Endothelial cell of umbilical vein (primary cell): ENCODE measurements around the gene SPPL2B. TPM values are rescaled to one million over a fixed set of nuclear protein-coding genes. Genes with fewer than 3 reads are reported as not detected.

Experiments used
- BruUV-seq: library from RNA; stranded (reverse); fragments of 400-500 nt; replicated peaks from 2 replicates; lab custom pipeline; 2021; lab: Mats Ljungman, UMichigan
- CTCF ChIA-PET: fragments of 300-600, 350-600 bp; sonication (Branson Sonifier 250); formaldehyde crosslinking; loops from one replicate; lab custom pipeline; 2021; ENCODE audit warnings: antibody characterized with exemption, inconsistent platforms; lab: Charles Lee
- POLR2A ChIA-PET: fragments of 300-600, 350-600 bp; sonication (Branson Sonifier 250); formaldehyde crosslinking; loops from one replicate; lab custom pipeline; 2021; ENCODE audit warnings: antibody characterized with exemption, inconsistent platforms; lab: Charles Lee
- DNase-seq: peaks from one replicate; pipeline ENCODE4 v3.0.0-alpha.2; 2011; ENCODE audit warnings: low read depth, low spot score
- FAIRE-seq: peaks from 2 replicates; lab custom pipeline; 2011; peaks lifted over from hg19 to GRCh38; lab: Jason Lieb, UNC
- H2AFZ ChIP-seq: 2 replicates; pipeline ENCODE4 v1.6.0; 2012; ENCODE audit warnings: low read depth, low read length, control low read depth, inconsistent platforms
- H3K27ac ChIP-seq: 2 replicates; pipeline ENCODE4 v1.5.1; 2011; ENCODE audit warnings: low read depth, mild to moderate bottlenecking, control low read depth, low read length, moderate library complexity; ENCODE audit not compliant: insufficient read depth
- H3K27me3 ChIP-seq, 2 experiments: 2 replicates each; pipeline versions ENCODE4 v1.6.0 to v1.6.1; 2011; ENCODE audit warnings: low read length in 2 of 2, mixed read lengths in 1 of 2; ENCODE audit not compliant: control insufficient read depth in 2 of 2, insufficient read depth in 2 of 2
- H3K36me3 ChIP-seq, 2 experiments: 2 replicates in 1 of 2; 3 replicates in 1 of 2; pipeline ENCODE4 v1.5.1; 2011; ENCODE audit warnings: low read length in 2 of 2, mild to moderate bottlenecking in 1 of 2, moderate library complexity in 1 of 2; ENCODE audit not compliant: control insufficient read depth in 2 of 2, insufficient read depth in 2 of 2; ENCODE audit errors: extremely low read depth in 1 of 2
- H3K4me1 ChIP-seq: 3 replicates; pipeline ENCODE4 v1.5.1; 2011; ENCODE audit warnings: mild to moderate bottlenecking, low read length; ENCODE audit not compliant: control insufficient read depth, insufficient read depth; ENCODE audit errors: extremely low read depth
- H3K4me2 ChIP-seq: 2 replicates; pipeline ENCODE4 v1.6.1; 2011; ENCODE audit warnings: low read length, control low read depth, mixed read lengths; ENCODE audit not compliant: insufficient read depth
- H3K4me3 ChIP-seq, 3 experiments: fragments of 200-600 bp in 1 of 3; sonication (generic), shearing (Covaris generic) in 1 of 3; replicated peaks in 1 of 3; 2 replicates each; pipeline ENCODE4 v1.5.1; 2011 to 2016; ENCODE audit warnings: control low read depth in 3 of 3, low read length in 3 of 3, mild to moderate bottlenecking in 2 of 3, inconsistent platforms in 1 of 3, low read depth in 1 of 3, moderate library complexity in 1 of 3; ENCODE audit not compliant: insufficient read depth in 1 of 3
- H3K79me2 ChIP-seq: 2 replicates; pipeline ENCODE4 v1.6.0; 2012; ENCODE audit warnings: low read length, inconsistent platforms; ENCODE audit not compliant: control insufficient read depth, insufficient read depth
- H3K9ac ChIP-seq: replicated peaks from 2 replicates; pipeline ENCODE3; 2011; ENCODE audit warnings: low read length, control low read depth; ENCODE audit not compliant: insufficient read depth; ENCODE audit errors: extremely low read depth
- H3K9me1 ChIP-seq: replicated peaks from 3 replicates; pipeline ENCODE4 v1.6.0; 2011; ENCODE audit warnings: mild to moderate bottlenecking, low read length; ENCODE audit not compliant: control insufficient read depth, insufficient read depth; ENCODE audit errors: extremely low read depth
- H3K9me3 ChIP-seq: replicated peaks from 2 replicates; pipeline ENCODE4 v1.5.1; 2012; ENCODE audit warnings: low read length, inconsistent platforms; ENCODE audit not compliant: control insufficient read depth, insufficient read depth
- H4K20me1 ChIP-seq: replicated peaks from 2 replicates; pipeline ENCODE3; 2011; ENCODE audit warnings: mild to moderate bottlenecking, low read length; ENCODE audit not compliant: control insufficient read depth, insufficient read depth; ENCODE audit errors: extremely low read depth
- CTCF ChIP-seq, 2 donors: IDR thresholded peaks; 1 replicate in 1 of 2; 2 replicates in 1 of 2; pipeline ENCODE4 v1.5.1; 2011; ENCODE audit warnings: low read length in 2 of 2, mild to moderate bottlenecking in 2 of 2, moderate library complexity in 2 of 2, control low read depth in 1 of 2, inconsistent platforms in 1 of 2, low read depth in 1 of 2; ENCODE audit not compliant: insufficient read depth in 1 of 2; ENCODE audit errors: extremely low read depth in 1 of 2
- EZH2 ChIP-seq: IDR thresholded peaks from 2 replicates; pipeline ENCODE4 v1.6.1; 2012; ENCODE audit warnings: borderline replicate concordance, low read depth, mild to moderate bottlenecking, moderate library complexity, low read length, inconsistent platforms; ENCODE audit not compliant: severe bottlenecking
- FOS ChIP-seq: IDR thresholded peaks from 2 replicates; pipeline ENCODE4 v1.6.1; 2011; ENCODE audit warnings: mild to moderate bottlenecking, low read length, moderate library complexity, borderline replicate concordance; ENCODE audit not compliant: insufficient read depth
- GATA2 ChIP-seq: IDR thresholded peaks from 2 replicates; pipeline ENCODE4 v1.7.0; 2011; ENCODE audit warnings: low read depth, mild to moderate bottlenecking, moderate library complexity, mixed read lengths, low read length; ENCODE audit not compliant: insufficient read length, insufficient read depth
- JUN ChIP-seq: IDR thresholded peaks from 2 replicates; pipeline ENCODE4 v1.6.1; 2011; ENCODE audit warnings: borderline replicate concordance, low read depth; ENCODE audit not compliant: insufficient read length, insufficient read depth
- MAX ChIP-seq: IDR thresholded peaks from 2 replicates; pipeline ENCODE4 v1.6.1; 2011; ENCODE audit not compliant: insufficient read depth, insufficient read length
- MYC ChIP-seq: IDR thresholded peaks from one replicate; pipeline ENCODE4 v1.6.1; 2011; ENCODE audit warnings: mild to moderate bottlenecking, low read depth, low read length
- POLR2A ChIP-seq: IDR thresholded peaks from 2 replicates; pipeline ENCODE4 v1.6.1; 2012; ENCODE audit warnings: low read depth, mild to moderate bottlenecking, control low read depth, low read length
- POLR2AphosphoS5 ChIP-seq: IDR thresholded peaks from 2 replicates; pipeline ENCODE4 v1.6.1; 2012; ENCODE audit warnings: low read depth, mild to moderate bottlenecking, control low read depth, low read length, moderate library complexity; ENCODE audit not compliant: insufficient read depth
- dilution Hi-C: fragments of 300-500 bp; cut with MboI; formaldehyde crosslinking; loops from one replicate; pipeline ENCODE4 v1.15.0; 2019; ENCODE audit warnings: low sequenced_read_pairs; ENCODE audit not compliant: extremely low pct_ligation_motif_present
- intact Hi-C: fragments of 100-400 bp; cut with micrococcal nuclease; formaldehyde crosslinking; loops from one replicate; pipeline ENCODE4 v1.10.0; 2022
- polyA plus RNA-seq, 4 experiments: library from polyadenylated mRNA; depleted of rRNA in 3 of 4; stranded (reverse) in 3 of 4; unstranded in 1 of 4; fragments of >200 nt; gene quantifications; 2 replicates each; pipeline versions ENCODE4 v1.2.1 to v1.2.3, GENCODE V29; 2011 to 2012; ENCODE audit warnings: missing spikeins in 1 of 4
- total RNA-seq: library from RNA; stranded (reverse); gene quantifications from 2 replicates; pipeline ENCODE4 v1.2.3, GENCODE V29; 2021

The SPPL2B gene
- total and polyA plus RNA-seq, 2 donors (not counting 3 experiments of a cell fraction or from before 2014, with no cell fraction given) = 60.7 to 62.7 TPM

- intact Hi-C loops = no loop called here
These were observed 30.2 kb downstream of the SPPL2B start for GRCh38 chr19:2358548-2359173.

More at GRCh38 chr19:2358548-2359173, 30.2 kb downstream of the SPPL2B start:
- no peak for DNase-seq
- no peaks in the 10 kb centered on the region for H3K9me1 ChIP-seq
- dilution Hi-C loops = no loop called here
- H2AFZ ChIP-seq = no peak overlapping the region
- no peaks in the 10 kb centered on the region for H4K20me1 ChIP-seq
- no peaks in the 10 kb centered on the region for H3K36me3 ChIP-seq
- BruUV-seq = no TSS peak
- no peaks in the 10 kb centered on the region for H3K4me1 ChIP-seq
- H3K9ac ChIP-seq = no peak overlapping the region
- no peak overlapping the region for H3K4me3 ChIP-seq
- H3K27ac ChIP-seq = no peak overlapping the region
- TF ChIP-seq MYC (no peak), JUN (no peak), EZH2 (no peak), FOS (no peak), POLR2AphosphoS5 (no peak), POLR2A (no peak), CTCF (IDR thresholded peaks at IDR 0.05; ENCODE audit: extremely low read depth in 1 of 2, insufficient read depth in 1 of 2, low read depth in 1 of 2, low read length in 2 of 2) (no peak), MAX (no peak), GATA2 (no peak)
- no peaks in the 10 kb centered on the region for H3K9me3 ChIP-seq
- H3K27me3 ChIP-seq = peaks cover 5 to 11% of the 10 kb centered on the region in 2 experiments
- H3K79me2 ChIP-seq = no peaks in the 10 kb centered on the region
- ChIA-PET POLR2A (no interaction called here), CTCF (no interaction called here)
- no peak overlapping the region for H3K4me2 ChIP-seq
- no peak for FAIRE-seq
